Hematopoietic multipotent progenitor cell treated with erythropoietin and hydrocortisone succinate and interleukin-3 and kit ligand, for 4 days (in vitro differentiated cells): ENCODE results near the gene EIF4G3.
"Not testable (repeated sequence)": the region's sequence is repeated elsewhere in the genome, so short reads cannot be mapped to it uniquely, and the experiment has no call there.

Experiments
- DNase-seq: peaks from one replicate; pipeline ENCODE4 v3.0.0-alpha.2; 2015

The EIF4G3 gene

DNA sequence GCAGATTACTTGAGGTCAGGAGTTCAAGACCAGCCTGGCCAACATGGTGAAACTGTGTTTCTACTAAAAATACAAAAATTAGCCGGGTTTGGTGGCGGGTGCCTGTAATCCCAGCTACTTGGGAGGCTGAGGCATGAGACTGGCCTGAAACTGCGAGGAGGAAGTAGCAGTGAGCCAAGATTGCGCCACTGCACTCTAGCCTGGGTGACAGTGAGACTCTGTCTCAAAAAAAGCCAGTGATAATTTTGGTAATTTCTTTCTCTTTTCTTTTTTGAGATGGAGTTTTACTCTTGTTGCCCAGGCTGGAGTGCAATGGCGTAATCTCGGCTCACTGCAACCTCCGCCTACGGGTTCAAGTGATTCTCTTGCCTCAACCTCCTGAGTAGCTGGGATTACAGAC is 324.9 kb downstream of the EIF4G3 start:
- DNase-seq, result peak; percentile 47

DNA sequence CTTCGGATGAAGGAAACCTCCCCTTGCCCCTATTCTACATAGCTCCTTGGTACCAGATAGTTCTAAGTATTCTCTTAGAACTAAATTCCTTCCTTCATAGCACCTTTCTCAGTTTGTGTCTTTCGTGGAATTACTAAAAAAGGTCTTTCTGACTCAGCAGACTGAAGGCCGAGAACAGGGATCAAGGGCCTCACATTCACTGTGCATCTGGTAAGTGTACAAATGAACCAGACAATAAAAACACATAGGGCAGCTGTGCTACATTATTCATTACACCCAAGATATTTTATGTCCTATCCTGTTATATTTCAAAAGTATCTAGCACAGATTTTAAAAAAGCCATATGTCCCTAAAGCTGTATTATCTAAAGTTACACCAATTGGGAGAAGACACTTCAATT is 326.7 kb downstream of the EIF4G3 start:
- no peak for DNase-seq

DNA sequence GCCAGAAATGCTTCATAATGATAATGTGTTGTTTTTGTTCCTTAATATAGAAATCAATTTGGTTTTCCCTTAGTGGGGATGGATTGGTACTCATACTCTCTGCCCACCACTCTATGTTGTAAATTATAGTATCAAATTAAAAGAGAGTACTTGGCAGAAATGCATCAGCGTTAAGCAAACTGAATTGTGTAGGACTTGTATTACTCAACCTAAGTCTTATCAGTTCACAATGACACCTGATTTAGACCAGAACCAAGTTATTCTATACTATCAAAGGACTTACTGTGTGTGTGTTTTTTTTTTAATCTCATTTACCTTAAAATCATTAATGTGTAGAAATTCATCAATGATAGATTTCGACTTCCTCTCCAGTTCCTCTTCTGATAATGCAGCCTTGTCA is 327.6 kb downstream of the EIF4G3 start:
- DNase-seq, result no peak

DNA sequence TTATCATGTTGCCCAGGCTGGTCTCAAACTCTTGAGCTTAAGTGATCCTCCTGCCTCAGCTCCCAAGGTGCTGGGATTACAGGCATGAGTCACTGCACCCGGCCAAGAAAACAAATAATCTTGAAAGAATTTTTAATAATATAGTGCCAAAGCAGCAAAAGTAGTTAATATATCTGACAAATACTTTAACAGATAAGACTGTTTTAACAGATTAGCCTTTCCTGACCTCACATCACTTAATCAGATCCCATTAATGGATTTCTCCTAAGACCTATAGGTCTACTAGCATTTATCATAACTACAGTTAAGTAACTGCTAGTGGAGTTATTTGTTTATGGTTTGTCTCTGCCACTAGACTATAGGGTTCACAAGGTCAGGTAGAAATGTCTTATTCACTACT is 328.5 kb downstream of the EIF4G3 start:
- DNase-seq, result no peak

DNA sequence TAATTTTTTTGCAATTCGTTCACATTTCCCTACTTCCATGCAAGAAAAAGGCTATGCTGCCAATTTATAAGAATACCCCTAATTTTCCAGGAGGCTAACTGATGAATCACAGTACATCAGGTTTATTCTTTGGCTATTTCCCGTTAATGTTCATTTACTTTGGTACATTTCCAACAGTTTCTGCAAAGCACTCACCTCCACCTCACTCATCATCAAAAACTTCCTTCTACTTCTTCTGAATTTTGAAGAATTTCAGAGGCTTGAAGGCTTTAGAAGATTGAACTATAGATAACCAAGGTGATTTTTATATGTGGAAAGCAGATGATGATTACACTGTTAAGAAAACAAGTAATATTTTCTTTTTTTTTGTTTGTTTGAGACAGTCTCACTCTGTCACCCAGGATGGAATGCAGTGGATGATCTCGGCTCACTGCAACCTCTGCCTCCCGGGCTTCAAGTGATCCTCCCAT is 329.1 kb downstream of the EIF4G3 start:
- DNase-seq, result no peak

DNA sequence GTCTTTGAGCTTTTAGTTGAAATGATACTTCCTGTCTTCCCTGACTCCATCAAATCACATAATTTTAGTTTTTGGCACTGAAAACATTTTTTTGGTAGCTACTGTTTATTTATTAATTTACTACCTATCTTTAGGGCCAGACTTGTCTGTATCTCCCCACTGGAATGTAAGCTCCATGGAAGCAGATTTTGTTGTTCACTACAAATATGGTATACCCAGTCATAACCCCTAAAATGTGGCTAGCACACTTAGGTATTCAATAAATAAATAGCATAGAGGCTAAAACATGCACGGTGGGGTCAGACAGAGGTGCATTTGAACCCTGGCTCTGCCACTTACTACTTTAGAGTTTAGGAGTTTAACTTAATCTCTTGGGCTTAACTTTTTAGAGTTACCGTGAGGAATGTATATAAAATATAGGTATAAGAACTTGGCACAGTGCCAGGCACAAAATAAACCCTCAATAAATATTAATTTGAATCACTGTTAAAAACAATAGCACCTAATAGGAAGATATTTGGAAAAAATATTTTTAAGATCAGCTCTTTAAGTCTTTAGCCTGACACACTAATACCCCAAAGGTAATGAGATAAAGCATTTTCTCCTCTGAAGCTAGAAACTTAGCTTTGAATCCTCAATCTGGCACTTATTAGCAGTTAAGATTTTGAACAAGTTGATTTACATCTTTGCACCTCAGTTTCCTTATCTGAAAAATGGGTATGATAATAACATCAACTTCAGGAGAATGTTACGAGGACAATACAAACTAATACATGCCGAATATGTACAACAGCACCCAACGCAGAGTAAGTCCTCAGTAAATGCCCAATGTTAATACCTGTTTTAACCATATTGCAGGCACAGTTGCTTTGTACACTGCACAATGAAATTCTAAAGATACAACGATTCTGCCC is 330.0 kb downstream of the EIF4G3 start:
- no peak for DNase-seq

- DNase-seq, result peak; percentile 49
Observed at GRCh38 chr1:20840731-20841130, 336.0 kb downstream of the EIF4G3 start.

DNA sequence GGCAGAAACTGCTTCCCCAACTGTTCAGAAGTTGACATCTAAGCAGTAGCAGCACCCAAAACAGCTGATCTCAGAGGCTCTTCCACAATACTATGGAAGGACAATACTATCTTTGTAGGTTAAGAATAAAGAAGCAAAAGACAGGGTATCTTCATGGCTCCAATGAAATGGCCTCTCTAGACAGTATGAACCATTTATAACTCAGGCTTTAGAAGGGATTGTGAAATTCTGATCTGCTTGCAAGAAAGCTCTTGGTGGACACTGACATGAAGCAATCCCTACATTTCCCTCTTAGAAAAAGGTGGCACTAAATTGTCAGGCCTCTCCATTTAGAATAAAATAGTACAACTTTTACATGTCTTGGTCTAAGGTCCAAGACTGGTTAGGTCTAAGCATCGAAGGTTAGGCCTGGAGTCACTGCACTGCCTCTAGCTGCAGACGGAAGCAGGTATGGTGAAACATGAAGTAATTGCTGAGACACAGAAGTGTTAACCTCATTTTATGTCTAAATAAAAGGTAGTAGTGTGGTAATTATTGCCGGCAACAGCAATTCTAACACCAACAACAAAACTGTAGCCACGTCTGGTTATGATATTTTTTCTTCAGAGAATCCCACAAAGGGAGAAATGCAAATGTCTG is 339.0 kb downstream of the EIF4G3 start:
- DNase-seq, result peak; percentile 18

DNA sequence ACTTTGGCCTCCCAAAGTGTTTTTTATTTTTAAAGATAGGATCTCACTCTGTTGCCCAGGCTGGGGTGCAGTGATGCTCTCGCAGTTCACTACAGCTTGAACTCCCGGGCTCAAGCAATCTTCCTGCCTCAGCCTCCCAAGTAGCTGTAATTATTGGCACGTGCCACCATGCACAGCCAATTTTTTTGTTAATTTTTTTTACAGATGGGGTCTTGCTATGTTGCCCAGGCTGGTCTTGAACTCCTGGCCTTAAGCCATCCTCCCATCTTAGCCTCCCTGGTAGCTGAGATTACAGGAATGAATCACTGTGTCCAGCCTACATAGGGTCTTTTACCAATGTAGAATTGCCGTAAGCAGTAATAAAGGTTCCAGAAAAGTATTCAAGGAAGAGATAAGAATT is 340.5 kb downstream of the EIF4G3 start:
- DNase-seq, result no peak

DNA sequence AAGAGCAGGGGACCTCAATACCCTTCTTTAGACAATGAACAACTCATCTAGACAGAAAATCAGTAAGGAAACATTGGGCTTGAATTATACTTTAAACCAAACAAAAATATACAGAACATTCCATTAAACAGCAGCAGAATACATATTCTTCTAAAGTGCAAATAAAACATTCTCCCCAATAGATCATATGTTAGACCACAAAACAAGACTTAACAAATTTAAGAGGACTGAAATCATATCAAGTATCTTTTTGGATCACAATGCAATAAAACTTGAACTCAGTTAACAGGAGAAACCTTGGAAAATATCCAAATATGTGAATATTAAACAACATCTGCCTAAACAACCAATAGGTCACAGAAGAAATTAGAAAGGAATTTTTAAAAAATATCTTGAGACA is 341.9 kb downstream of the EIF4G3 start:
- no peak for DNase-seq

DNA sequence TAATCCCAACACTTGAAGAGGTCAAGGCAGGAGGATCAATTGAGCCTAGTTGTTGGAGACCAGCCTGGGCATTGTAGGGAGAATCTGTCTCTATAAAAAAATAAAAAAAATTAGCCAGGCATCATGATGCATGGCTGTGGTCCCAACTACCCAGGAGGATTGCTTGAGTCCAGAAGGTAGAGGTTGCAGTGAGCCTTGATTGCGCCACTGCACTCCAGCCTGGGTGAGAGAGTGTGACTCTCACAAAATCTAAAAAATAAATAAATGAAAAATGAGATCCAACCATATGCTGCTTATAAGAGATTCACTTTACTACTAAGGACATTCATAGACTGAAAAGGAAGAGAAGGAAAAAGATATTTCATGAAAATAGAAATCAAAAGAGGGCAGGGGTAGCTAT is 342.5 kb downstream of the EIF4G3 start:
- DNase-seq, result no peak

DNA sequence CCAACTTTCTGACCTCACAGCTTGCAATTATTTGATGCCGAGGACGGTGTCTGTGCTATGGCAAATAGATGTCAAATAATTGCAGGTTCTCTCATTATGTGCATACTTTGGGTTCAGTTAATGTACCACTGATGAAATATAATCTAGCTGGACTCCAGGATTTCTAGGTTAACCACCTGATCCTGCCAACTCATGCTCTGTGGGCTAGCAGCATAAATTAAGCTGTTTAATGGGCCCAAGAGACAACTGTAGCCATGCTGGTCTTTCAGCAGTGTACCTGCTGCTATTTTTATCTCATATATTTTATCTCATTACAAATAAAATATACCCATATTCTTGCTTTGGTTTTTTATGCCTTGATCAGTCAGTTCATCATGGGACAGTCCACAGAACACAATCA is 346.3 kb downstream of the EIF4G3 start:
- DNase-seq, result no peak

DNA sequence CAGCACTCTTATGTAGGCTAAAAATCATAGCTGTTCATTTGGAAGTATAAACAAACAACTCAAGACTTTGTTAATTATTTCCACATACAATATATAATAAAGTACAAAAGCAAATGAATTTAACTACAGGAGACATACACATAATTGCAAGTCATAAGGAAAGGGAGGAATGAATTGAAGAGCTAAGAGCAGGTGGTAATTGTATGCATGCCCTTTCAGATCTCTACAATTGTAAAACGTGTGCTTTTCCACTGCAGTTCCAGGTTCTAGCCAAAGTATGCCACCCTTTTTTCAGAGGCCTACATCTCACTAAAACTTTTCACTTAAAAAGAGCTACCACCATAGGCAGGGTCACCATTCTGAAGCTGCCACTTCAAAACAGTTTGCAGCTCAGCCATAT is 346.8 kb downstream of the EIF4G3 start:
- no peak for DNase-seq

DNA sequence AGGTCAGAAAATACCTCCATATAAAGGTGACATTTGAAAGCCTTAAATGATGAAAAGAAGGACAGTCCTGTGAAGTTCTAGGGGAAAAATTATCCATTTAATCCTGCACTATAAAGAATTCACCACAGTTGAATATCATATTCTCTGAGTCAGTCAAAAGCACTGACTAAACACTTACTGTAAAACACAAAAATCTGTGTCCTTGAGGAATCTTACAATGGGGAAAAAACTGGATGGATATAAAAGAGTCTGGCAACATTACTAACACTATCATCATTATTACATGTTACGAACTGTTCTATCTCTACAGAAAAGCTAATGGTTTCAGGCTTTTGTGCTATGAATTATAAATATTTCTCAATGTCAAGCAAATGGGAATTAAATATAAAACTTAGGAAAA is 347.2 kb downstream of the EIF4G3 start:
- no peak for DNase-seq

DNA sequence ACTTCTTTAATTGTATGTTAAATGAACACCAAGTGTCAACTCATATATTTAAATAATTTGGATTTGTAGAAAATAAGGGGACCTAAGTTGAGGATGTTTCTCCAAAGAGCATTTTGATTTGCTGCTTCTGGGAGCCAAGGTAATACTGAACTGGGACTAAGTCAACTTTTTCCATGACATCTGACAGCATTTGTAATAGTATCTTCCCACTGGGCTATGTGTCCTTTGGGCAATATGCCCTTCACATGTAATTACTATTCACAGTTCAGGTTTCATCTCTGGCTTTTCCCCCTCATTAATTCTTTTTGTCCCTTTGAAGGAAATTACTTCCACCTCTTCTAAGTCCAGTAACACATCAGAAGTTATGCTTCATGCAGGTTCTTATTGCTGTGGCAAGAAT is 352.9 kb downstream of the EIF4G3 start:
- no peak for DNase-seq

DNA sequence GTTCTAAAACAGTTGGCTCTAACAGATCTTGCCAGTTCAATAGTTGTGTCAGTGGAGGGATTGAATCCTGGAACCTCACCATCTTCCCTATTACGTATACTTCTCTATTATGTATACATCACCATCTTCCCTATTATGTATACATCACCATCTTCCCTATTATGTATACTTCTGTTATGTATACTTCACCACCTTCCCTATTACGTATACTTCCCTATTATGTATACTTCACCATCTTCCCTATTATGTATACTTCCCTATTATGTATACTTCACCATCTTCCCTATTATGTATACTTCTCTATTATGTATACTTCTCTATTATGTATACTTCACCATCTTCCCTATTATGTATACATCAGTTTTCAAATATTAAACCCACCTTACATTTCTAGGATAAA is 355.2 kb downstream of the EIF4G3 start:
- no peak for DNase-seq

DNA sequence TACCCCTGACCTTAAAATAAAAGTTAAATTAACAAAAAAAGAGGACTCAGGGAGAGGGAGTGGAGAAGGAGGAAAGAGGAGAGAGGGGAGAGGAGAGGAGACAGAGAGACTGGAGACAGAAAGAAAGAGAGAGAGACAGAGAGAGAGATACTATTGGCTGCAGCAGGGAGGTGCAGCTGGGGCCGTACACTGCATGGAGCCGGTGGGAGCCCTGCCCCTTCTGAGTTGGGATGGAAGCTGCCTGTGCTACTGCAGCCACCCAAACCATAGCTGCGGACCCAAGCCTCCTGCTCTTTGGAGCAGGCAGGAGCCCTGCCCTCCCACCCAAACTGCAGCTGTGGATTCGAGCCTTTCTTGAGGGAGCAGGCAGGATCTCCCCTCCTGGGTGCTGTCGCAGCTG is 356.9 kb downstream of the EIF4G3 start:
- no peak for DNase-seq

DNA sequence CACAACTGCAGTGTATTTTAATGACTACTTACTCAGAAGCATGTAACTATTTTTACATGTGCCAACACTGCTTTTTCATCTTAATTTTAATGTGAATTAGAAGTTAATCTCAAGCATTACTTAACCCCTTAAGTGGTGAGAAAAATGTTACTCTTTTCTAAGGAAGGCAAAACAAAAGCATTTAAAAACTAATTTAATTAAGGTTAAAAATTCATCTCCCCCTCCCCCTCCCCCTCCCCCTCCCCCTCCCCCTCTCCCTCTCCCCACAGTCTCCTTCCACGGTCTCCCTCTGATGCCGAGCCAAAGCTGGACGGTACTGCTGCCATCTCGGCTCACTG is 362.2 kb downstream of the EIF4G3 start:
- no peak for DNase-seq

DNA sequence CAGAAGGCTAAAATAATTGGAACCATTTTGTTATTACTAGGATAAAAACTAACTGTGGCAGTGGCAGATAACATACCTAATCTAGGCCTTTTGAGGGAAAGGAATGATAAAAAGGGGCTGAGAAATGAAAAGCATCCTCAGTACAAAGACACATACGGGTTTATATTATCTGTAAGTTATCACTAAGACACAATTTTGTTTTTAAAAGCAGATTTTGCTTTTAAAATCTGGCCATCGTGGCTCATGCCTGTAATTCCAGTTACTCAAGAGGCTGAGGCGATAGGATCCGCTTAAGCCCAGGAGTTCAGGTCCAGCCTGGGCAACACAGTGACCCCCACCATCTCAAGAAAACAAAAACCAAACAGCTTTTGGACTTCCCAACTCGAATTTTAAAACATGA is 364.8 kb downstream of the EIF4G3 start:
- no peak for DNase-seq

GRCh38 chr1:20793236-20793635 is 383.5 kb downstream of the EIF4G3 start:
- DNase-seq, result no peak

DNA sequence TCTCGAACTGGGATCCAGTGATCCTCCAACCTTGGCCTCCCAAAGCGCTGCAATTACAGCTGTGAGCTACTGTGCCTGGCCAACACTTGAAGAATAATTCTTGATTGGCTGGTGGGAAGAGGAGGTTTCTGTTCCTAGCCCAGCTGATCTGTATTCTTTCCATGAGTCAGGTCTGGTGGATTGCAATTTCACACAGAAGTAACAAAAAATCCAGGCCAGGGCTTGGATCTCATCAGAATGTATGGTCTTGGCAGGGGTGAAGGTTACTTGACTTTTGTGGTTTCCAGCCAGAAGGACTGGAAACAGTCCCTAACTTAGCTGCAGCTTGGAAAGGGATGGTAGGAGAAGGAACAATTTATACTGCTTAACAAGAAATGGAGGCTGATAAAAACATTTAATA is 384.5 kb downstream of the EIF4G3 start:
- no peak for DNase-seq

- DNase-seq, result no peak
Observed at GRCh38 chr1:20790785-20791184, 385.9 kb downstream of the EIF4G3 start.

GRCh38 chr1:20789598-20789997 is 387.1 kb downstream of the EIF4G3 start:
- DNase-seq, result not testable (repeated sequence)
